Left cardiac atrium (tissue), 4 donors: ENCODE data around the gene KLHL21. TPM values are rescaled to one million over a fixed set of nuclear protein-coding genes. Genes with fewer than 3 reads are reported as not detected.
"Not testable (repeated sequence)": the region's sequence is repeated elsewhere in the genome, so short reads cannot be mapped to it uniquely, and the experiment has no call there.

ENCODE experiments used
- ATAC-seq, 2 donors: fragments of 200-7000 bp; cut with Tn5 transposase; one replicate each; pipeline ENCODE4 v1.9.1; 2020; ENCODE audit warnings: mild to moderate bottlenecking in 2 of 2, moderate library complexity in 2 of 2
- DNase-seq: peaks from one replicate; pipeline ENCODE4 v3.0.0-alpha.2; 2020
- intact Hi-C, 2 donors: fragments of 100-400 bp; cut with DNase I; formaldehyde crosslinking; loops; one replicate each; pipeline versions ENCODE4 v1.14.1 to v1.15.1; 2022 to 2023
- long read RNA-seq: library from polyadenylated mRNA; unstranded; transcript quantifications from one replicate; pipeline ENCODE4 v2.0.0, GENCODE V29; 2021
- total RNA-seq, 2 donors: library from RNA; stranded (reverse); fragmentation: NEBNext Ultra II Directional; extraction: Animal tissue kit (Norgen Biotek cat#: 25700); gene quantifications; one replicate each; pipeline ENCODE4 v1.2.1, GENCODE V29; 2021
- donor health status: DM: no; HTN: yes; CAD: no.
- donor health status: DM: no; HTN: yes; CAD: no; lungs with severe emphysema.
- donor health status: DM: yes; HTN: yes; CAD: no.
- donor health status: Dilated cardiomyopathy.

The KLHL21 gene, protein sequence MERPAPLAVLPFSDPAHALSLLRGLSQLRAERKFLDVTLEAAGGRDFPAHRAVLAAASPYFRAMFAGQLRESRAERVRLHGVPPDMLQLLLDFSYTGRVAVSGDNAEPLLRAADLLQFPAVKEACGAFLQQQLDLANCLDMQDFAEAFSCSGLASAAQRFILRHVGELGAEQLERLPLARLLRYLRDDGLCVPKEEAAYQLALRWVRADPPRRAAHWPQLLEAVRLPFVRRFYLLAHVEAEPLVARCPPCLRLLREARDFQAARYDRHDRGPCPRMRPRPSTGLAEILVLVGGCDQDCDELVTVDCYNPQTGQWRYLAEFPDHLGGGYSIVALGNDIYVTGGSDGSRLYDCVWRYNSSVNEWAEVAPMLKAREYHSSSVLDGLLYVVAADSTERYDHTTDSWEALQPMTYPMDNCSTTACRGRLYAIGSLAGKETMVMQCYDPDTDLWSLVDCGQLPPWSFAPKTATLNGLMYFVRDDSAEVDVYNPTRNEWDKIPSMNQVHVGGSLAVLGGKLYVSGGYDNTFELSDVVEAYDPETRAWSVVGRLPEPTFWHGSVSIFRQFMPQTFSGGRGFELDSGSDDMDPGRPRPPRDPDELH
- total RNA-seq: 10 to 100 TPM; 43.9 to 75.8 TPM
- long read RNA-seq, full-length matches to known transcripts: 76 of 104 reads
- long read RNA-seq, partial matches to known transcripts: 5 of 104 reads
- long read RNA-seq, other reads (novel, unspliced or antisense): 23 of 104 reads

DNA sequence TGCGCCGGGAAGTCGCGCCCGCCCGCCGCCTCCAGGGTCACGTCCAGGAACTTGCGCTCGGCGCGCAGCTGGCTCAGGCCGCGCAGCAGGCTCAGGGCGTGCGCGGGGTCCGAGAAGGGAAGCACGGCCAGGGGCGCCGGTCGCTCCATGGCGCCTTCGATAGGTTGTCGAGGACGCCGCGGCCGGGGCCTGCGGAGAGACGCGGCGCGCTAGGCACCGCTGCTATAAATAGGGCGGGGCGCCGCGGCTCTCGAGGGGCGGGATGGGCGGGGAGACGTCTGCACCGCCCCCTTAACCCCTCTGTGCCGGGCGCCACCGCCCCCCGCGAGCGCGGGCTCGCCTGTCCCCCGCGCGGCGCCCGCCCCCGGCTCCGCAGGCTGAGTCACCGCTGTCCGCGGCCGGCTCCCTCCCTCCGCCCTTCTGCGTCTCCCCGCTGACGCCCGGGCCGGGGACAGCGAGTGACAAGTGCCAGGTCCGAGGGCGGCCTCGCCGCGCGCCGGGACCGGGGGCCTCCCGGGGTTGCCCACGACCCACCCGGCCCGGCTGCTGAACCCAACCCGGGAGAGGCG lies at the start of gene KLHL21:
KLHL21 (minus strand) TSS at position 201 of the 569 bp plus-strand sequence; CDS start at position 149, 52 bp downstream.
- DNase-seq (peak; percentile 93), ATAC-seq (peak; percentile 81 to 86)
- intact Hi-C loops: no loop called here

DNA sequence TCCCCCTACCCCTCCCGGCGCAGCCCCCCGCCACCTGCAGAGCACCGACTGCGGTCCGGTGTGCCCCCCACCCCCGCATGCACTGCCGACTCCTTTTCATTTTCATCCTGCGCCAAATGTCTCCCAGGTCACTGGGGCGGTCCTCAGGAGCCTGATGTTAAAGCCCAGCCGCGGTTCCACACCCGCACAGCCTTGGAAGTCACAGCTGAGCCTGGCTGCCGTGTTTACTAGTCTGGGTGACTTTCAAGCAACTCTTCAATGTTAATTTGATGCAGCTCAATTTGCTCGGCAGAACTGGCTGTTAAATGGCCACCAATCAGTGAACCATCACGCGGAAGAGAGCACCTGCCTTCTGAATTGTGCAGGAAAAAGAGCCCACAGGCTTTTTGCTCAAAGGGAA lies 49.2 kb upstream of the KLHL21 start:
- DNase-seq (no peak), ATAC-seq (no peak)
- intact Hi-C loops: no loop called here

DNA sequence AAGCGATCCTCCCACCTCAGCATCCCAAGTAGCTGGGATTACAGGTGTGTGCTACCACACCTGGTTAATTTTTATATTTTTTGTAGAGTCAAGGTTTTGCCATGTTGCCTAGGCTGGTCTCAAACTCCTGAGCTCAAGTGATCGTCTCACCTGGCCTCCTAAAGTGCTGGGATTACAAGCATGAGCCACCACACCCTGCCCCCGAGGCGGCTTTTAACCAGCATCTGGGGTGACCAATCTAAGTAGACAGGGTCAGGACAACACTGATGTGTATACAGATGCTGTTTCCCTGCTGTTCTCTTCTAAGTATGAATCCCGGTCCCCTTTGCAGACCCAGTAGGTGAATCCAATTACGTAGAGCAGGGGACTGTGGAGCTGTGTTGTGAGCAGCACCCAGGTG lies 45.9 kb upstream of the KLHL21 start:
- no peak for DNase-seq
- intact Hi-C loops: no loop called here

DNA sequence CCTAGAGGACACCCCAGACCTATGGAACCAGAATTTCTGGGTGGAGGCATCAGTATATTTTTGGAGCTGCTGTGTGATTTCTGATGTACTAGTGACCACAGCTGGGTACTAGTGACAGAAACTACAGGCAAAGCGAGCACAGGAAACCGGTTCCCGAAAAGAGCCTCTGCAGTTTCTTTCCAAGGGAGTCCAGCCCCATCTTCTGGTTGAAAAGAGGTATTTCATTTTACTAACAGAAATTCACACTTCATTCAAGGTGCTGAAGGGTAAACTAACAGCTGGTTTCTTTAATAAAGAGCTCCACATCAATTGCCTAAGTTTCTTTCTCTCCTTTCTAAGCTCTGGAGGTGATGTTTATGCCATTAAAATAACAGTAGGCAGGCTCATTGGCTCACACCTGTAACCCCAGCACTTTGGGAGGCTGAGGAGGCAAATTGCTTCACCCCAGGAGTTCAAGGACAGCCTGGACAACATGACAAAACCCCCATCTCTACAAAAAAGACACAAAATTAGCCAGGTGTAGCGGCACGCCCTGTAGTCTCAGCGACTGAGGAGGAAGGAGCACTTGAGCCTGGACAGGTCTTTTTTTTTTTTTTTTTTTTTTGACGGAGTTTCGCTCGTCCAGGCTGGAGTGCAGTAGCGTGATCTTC lies 44.0 kb upstream of the KLHL21 start:
- DNase-seq (peak; percentile 17), ATAC-seq (peak; percentile 39 to 51)
- intact Hi-C loops: no loop called here

More for the DNA sequence above, 45.9 kb upstream of the KLHL21 start:
- no peak for ATAC-seq

DNA sequence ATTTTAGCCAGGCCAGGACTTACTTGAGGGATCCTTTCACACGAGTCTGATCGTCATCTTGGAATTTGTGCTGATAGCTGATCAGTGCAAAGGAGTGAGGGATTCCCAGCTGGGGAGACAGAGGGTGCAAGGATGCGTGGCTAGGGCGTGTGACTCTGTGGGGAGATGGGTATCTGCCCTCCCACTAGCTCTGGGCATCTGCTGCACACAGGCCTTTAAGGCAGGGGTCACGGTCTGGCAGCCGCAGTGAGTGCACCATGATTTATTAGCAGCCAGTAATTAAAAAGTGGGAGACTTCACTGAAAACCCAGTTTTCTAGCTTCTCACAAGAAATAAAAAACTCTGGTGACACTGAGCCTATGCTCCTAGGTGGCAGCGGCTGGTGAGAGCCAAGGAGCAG lies 42.3 kb upstream of the KLHL21 start:
- intact Hi-C loops: no loop called here
- DNase-seq: no peak
- no peak for ATAC-seq

DNA sequence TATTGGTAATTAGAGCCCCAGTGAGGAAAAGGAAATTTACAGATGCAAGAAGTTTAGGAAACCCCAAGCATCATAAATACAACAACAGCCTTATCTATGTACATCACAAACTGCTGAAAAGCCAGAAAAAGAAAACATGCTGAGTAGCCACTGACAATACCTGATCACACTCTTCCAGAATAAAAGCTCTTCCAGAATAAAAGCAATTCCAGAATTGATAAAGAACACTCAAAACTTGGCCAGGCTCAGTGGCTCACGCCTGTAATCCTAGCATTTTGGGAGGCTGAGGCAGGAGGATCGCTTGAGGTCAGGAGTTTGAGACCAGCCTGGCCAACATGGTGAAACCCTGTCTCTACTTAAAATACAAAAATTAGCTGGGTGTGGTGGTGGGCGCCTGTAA lies 38.2 kb upstream of the KLHL21 start:
- not testable (repeated sequence) for ATAC-seq, DNase-seq
- intact Hi-C loops: loop anchor here (5.0 kb wide), 2 partner anchors 84 to 154 kb away; partner anchors contain the start of gene TAS1R1 (in 1 of the 2)

DNA sequence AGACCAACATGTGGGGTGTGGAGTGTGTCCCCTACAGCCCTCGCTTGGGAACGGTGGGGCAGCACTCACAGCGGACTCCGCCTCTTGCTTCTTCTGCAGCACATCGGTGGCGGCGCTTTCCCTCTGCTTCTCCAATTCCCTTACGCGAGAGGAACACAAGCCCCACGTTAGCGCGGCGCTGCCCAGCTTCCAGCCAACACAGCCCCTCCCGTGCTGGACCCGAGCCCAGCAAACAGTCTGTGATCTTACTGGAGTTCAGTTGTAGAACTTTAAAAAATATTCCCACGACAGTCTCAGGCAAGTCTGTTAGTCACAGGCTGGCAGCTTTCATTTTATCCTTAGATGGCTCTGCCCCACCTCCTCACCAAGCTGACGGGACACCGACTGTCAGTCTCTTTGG lies 35.6 kb upstream of the KLHL21 start:
- intact Hi-C loops: no loop called here
- DNase-seq (peak; percentile 88), ATAC-seq (peak; percentile 70 to 87)

DNA sequence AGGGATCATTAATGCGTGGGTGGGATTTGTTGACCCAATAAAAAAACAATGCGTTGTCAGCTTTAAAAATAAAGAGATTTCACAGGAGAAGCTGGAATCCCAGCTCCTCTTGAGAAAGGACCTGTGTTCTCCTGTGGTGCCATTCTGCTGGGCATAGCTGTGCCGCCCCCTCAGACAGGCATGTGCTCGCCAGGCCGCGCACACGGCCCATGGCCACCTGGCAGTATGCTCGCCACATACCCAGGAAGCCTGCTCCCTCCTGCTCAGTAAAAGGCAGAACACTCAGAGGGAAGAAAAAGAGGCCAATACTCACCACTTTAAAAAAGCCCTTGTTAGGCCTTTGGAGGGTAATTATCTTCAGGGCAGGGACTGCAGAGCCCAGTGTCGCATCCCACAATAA lies 35.1 kb upstream of the KLHL21 start:
- no peak for ATAC-seq
- intact Hi-C loops: no loop called here
- DNase-seq: no peak

DNA sequence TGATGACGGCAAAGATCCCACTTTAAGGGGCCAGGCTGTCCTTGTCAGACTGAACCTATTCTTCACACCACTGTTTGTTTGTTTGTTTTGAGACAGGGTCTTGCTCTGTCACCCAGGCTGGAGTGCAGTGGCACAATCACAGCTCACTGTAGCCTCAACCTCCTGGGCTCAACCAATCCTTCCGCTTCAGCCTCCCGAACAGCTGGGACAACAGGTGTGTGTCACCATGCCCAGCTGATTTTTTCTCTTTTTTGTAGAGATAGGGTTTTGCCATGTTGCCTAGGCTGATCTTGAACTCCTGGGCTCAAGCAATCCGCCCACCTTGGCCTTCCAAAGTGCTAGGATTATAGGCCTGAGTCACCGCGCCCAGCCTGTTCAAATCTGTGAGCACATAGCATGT lies 34.1 kb upstream of the KLHL21 start:
- ATAC-seq, DNase-seq, intact Hi-C loops: not testable (repeated sequence)

DNA sequence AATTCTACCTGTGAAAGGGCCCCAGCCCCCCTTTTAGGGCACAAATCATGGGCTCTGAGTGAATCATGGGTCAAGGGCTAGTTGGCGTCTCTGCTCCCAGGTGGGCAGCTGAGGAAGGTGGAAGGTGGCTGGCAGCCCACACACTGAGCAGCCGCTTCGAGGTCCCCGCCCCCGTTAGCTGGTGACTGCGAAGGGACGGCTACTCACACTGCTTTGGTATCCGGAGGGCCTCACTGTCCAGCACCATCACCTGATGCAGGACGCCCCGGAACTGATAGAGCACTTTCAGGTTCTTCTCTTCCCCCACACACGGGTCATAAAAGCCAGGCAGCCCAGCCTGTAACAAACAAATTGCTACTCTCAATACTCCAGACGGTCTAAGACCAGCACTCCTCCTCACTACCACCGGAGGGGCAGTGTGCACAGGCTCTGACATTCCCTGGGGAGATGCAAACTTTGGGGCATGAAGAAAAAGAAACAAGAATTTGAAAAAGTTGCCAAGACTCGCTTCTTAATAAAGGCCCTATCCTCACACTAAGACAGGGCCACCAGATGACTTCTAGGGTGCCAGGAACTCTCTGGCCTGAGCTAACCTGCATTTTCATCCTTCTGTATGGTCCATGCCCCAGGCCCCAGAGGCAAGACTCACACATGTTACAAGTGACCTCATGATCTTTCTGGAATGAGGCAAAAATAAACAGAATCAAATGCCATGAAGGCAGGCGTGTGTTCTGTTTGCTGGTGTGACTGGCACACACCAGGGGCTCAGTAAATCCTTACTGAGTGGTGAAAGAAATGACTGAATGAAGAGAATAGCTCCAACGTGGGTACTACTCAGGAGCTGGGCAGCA lies 33.5 kb upstream of the KLHL21 start:
- DNase-seq (no peak), ATAC-seq (no peak)
- intact Hi-C loops: no loop called here

DNA sequence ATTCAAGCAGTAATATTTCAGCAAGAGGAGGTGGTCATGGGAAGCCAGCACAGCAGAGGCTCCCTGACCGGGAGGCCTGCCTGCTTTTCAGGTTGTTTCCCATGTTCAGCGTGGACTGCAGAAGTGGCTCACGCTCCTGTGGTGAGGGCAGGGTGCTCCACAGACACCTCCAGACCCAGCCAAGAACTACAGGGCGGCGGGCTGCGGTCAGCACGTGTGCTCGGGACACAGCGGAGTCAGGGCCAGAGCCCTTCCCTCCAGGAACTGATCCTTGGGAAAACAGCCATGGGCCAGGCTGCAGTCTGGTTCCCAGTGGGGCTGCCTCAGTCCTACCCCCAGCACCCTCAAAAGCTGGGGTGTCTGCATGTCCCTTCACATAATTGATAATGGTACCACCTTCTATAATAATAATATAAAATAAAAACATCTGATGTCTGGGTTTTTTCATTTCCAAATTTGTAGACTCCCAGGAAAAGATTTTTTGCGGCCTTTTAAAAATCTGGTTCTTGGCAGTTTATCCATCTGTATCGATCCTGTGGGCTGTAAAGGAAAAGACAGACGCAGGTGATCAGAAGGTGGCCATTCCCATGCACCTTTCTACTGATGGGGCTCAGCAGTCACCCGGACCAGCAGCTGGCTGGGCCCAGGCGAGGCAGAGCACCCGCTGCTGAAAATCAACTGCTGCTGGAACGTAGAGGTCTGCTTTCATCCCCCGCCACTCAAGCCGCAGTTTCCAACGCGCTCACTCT lies 32.7 kb upstream of the KLHL21 start:
- ATAC-seq: peak in 1 of 2 donors; percentile 3
- no peak for DNase-seq

DNA sequence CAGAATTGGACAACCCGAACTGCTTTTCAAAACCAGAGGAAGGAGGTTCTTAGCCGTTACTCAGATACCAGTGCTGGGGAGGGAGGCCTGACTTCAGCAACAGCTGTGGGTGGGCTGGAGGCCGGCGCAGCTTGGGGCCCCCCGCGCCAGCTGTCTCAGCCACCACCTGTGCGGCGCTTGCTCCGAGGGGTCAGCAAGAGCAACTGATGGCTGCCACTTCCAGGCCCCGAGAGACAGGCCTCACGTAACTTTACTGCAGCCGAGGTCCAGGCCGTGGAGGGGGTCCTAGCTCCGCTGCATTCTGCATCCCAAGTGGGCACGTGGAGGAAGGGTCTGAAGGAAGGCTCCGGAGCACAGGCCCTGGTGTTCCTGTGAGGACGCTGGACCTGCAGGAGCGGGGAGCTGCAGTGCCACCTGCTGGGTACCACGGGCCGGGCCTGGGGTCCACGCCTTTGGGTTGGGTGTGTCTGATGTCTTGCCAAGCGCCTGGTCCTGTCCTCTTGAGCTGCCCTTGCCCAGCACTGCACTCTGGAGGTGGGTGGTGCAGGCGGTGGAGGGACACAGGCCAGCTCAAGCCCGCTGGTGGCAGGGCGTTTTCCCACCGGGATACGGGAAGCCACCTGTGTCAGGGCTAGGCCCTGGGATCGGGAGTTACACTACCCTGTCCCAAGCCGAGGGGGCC lies 31.8 kb upstream of the KLHL21 start:
- ATAC-seq (peak; percentile 53 to 69), DNase-seq (peak; percentile 73)
- intact Hi-C loops: no loop called here

More for the DNA sequence above, 32.7 kb upstream of the KLHL21 start:
- intact Hi-C loops: no loop called here

DNA sequence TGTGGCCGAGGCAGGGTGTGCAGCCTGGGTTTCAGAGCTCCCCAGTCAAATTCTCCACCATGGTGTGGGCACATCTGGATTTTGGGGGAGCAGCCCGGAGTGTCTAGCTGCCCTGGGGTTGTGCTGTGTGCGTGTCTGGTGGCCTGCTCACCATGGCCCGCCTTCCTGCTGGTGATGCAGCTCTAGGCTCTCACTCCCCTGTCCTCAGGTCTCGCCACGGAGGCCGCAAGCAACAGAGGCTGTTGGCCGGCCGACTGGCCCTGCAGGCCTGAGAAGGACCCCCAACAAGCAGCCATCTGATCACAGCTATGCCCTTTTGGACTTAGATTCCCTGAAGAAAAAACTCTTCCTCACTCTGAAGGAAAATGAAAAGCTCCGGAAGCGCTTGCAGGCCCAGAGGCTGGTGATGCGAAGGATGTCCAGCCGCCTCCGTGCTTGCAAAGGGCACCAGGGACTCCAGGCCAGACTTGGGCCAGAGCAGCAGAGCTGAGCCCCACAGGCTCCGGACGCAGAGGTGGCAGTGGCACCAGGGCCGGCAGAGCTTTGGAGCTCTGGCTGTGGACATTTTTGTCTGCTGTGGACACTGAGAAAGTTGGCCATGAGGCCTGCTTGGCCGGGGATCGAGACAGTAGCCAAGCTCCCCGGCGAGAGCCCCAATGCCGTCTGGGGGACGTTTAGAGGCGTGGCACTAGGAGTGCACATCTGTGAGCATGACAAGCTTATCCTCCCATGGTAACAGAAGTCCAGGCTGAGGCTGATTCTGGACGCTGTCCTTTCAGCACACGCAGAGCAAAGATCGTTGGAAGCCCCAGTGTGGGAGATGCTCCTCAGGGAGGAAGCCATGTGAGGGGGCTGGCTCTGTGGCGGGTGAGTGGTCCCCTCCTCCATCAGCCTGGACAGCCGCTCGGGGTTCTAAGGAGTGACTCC lies 30.2 kb upstream of the KLHL21 start:
- intact Hi-C loops: no loop called here
- ATAC-seq (no peak), DNase-seq (no peak)

DNA sequence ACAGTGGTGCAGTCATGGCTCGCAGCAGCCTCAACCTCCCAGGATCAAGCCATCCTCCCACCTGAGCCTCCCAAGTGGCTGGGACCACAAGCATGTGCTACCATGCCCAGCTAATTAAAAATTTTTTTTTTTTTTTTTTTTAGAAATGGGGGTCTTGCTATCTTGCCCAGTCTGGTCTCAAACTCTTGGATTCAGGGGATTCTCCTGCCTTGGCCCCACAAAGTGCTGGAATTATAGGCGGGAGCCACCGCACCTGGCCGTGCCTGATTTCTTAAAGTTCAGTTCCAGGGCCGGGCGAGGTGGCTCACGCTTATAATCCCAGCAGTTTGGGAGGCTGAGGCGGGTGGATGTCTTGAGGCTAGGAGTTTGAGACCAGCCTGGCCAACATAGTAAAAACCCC lies 28.4 kb upstream of the KLHL21 start:
- DNase-seq (no peak), ATAC-seq (no peak)
- intact Hi-C loops: no loop called here

DNA sequence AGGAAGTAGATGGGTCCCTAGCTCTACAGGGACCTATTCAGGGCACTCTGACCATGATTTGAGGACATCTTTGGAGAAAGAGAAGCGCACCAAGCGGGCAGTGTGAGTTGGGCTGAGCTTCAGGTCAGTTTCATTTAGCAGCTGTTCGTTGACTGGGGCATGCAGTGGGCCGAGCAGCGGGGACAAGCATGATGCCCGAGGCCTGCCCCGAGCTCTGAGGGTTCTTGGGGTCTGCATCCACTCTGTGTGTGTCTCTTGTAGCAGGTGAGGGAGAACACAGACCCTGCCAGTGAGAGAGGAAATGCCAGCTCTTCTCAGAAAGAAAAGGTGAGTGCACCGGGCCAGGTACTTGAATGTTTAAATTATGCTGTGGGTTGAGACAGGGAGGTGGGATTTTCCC lies 27.4 kb upstream of the KLHL21 start:
- no peak for ATAC-seq
- intact Hi-C loops: no loop called here
- no peak for DNase-seq

DNA sequence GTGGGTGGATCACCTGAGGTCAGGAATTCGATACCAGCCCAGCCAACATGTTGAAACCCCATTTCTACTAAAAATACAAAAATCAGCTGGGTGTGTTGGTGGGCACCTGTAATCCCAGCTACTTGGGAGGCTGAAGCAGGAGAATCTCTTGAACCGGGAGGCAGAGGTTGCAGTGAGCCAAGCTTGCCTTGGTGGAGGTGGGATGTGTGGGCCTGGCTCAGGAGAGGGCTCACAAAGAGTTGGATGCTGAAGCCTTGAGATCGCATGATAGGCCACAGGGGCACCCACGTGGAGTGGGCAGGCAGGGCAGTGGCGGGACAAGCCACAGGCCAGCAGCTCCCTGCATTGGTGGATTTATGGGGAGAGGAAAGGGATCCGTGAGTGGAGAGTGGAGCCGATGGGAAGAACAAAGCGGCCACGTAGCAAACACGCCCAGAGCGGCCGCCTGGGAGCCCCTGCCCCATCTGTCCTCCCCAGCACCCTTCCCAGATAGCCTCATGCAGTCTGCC lies 26.4 kb upstream of the KLHL21 start:
- intact Hi-C loops: loop anchor here in 1 of 2 donors (5.0 kb wide), 1 partner anchor 47 kb away; no protein-coding TSS in a partner anchor
- no peak for ATAC-seq

More for the DNA sequence above, 26.4 kb upstream of the KLHL21 start:
- DNase-seq: no peak
